GM23338 (cell line): ENCODE results near the gene ATP1B3. TPM values are rescaled to one million over a fixed set of nuclear protein-coding genes. Genes with fewer than 3 reads are reported as not detected.
A peak's percentile ranks its signal among the peaks of the same experiment; 100 is the strongest.

Experiments used
- ATAC-seq: fragments of 200-7000 bp; cut with Tn5 transposase; 3 replicates; pipeline ENCODE4 v1.9.1; 2020
- DNase-seq: peaks from one replicate; pipeline ENCODE4 v3.0.0-alpha.2; 2015; ENCODE audit warnings: low spot score
- H2AFZ ChIP-seq: fragments of 200-600 bp; sonication (generic); 2 replicates; pipeline ENCODE4 v1.8.0; 2016; ENCODE audit warnings: antibody characterized with exemption, mild to moderate bottlenecking, moderate library complexity
- H3F3A ChIP-seq: fragments of 200-600 bp; sonication (generic); replicated peaks from 2 replicates; pipeline ENCODE4 v1.8.0; 2017; ENCODE audit warnings: antibody characterized with exemption, mixed run types, low read depth
- H3K27ac ChIP-seq: fragments of 200-600 bp; sonication (generic); 2 replicates; pipeline ENCODE4 v1.6.1; 2016; ENCODE audit warnings: low read depth
- H3K27me3 ChIP-seq: fragments of 200-600 bp; sonication (generic); 2 replicates; pipeline ENCODE4 v1.8.0; 2016; ENCODE audit warnings: mild to moderate bottlenecking, mixed run types, moderate library complexity; ENCODE audit not compliant: insufficient read depth
- H3K36me3 ChIP-seq: fragments of 200-600 bp; sonication (generic); 2 replicates; pipeline ENCODE4 v1.8.0; 2016; ENCODE audit warnings: mild to moderate bottlenecking; ENCODE audit not compliant: insufficient read depth
- H3K4me1 ChIP-seq: fragments of 200-600 bp; sonication (generic); 2 replicates; pipeline ENCODE4 v1.8.0; 2016; ENCODE audit warnings: mild to moderate bottlenecking, moderate library complexity; ENCODE audit not compliant: insufficient read depth
- H3K4me2 ChIP-seq: fragments of 200-600 bp; sonication (generic); 2 replicates; pipeline ENCODE4 v1.7.1; 2017; ENCODE audit warnings: mixed run types
- H3K4me3 ChIP-seq: fragments of 200-600 bp; sonication (generic); 2 replicates; pipeline ENCODE4 v1.6.1; 2016; ENCODE audit warnings: mixed run types
- H3K79me2 ChIP-seq: fragments of 200-600 bp; sonication (generic); replicated peaks from 2 replicates; pipeline ENCODE4 v1.8.0; 2017; ENCODE audit warnings: mild to moderate bottlenecking; ENCODE audit not compliant: insufficient read depth
- H3K9me2 ChIP-seq: fragments of 200-600 bp; sonication (generic); 2 replicates; pipeline ENCODE4 v1.8.0; 2017; ENCODE audit not compliant: insufficient read depth
- H4K20me1 ChIP-seq: fragments of 200-600 bp; sonication (generic); replicated peaks from 2 replicates; pipeline ENCODE4 v1.8.0; 2017; ENCODE audit warnings: mild to moderate bottlenecking; ENCODE audit not compliant: insufficient read depth
- H3K27ac Mint-ChIP-seq: 2 replicates; pipeline ENCODE4 v1.8.0; 2020; ENCODE audit warnings: inconsistent platforms, mild to moderate bottlenecking, moderate library complexity, mixed read lengths
- H3K27me3 Mint-ChIP-seq: 3 replicates; pipeline ENCODE4 v1.8.0; 2022; ENCODE audit warnings: low read depth, mild to moderate bottlenecking, moderate library complexity, mixed read lengths, inconsistent platforms; ENCODE audit not compliant: insufficient read depth, poor library complexity
- H3K36me3 Mint-ChIP-seq: 3 replicates; pipeline ENCODE4 v1.8.0; 2021; ENCODE audit warnings: low read depth, mild to moderate bottlenecking, inconsistent platforms, moderate library complexity, mixed read lengths
- H3K4me1 Mint-ChIP-seq: 3 replicates; pipeline ENCODE4 v1.8.0; 2020; ENCODE audit warnings: mild to moderate bottlenecking, inconsistent platforms, mixed read lengths
- H3K4me3 Mint-ChIP-seq: 3 replicates; pipeline ENCODE4 v1.8.0; 2021; ENCODE audit warnings: moderate library complexity, mild to moderate bottlenecking, inconsistent platforms, mixed read lengths
- H3K9me3 Mint-ChIP-seq: 3 replicates; pipeline ENCODE4 v1.8.0; 2020; ENCODE audit warnings: moderate library complexity, mild to moderate bottlenecking, inconsistent platforms, mixed read lengths
- CREB1 ChIP-seq: fragments of 250-450 bp; sonication (Bioruptor Pico); IDR thresholded peaks from 2 replicates; pipeline ENCODE4 v1.5.0; 2020; ENCODE audit warnings: low read depth, mild to moderate bottlenecking, moderate library complexity
- EZH2 ChIP-seq: fragments of 200-600 bp; sonication (generic); IDR thresholded peaks from one replicate; pipeline ENCODE4 v1.8.0; 2017; ENCODE audit warnings: antibody characterized with exemption, mild to moderate bottlenecking, low read depth; ENCODE audit not compliant: unreplicated experiment
- JUNB ChIP-seq: IDR thresholded peaks from one replicate; pipeline ENCODE4 v1.6.1; 2016; ENCODE audit warnings: antibody characterized with exemption; ENCODE audit not compliant: unreplicated experiment
- NANOG ChIP-seq: IDR thresholded peaks from 2 replicates; pipeline ENCODE4 v1.6.1; 2016; ENCODE audit warnings: antibody characterized with exemption, borderline replicate concordance
- ZNF114 ChIP-seq: fragments of 250-450 bp; sonication (Bioruptor Pico); IDR thresholded peaks from 2 replicates; pipeline ENCODE4 v1.5.0; 2020; ENCODE audit warnings: mild to moderate bottlenecking, moderate library complexity
- polyA plus RNA-seq: library from polyadenylated mRNA; unstranded; fragments of >200 nt; fragmentation: Nextera tagmentation; extraction: Ambion mirVana; gene quantifications from 2 replicates; pipeline ENCODE4 v1.2.1, GENCODE V29; 2016
- total RNA-seq: library from RNA; depleted of rRNA; stranded (reverse); fragments of >200 nt; shearing (Covaris generic); gene quantifications from 2 replicates; pipeline ENCODE4 v1.2.3, GENCODE V29; 2014
- TF ChIP-seq, protein P1 (sequence below): fragments of 250-450 bp; sonication (Bioruptor Pico); IDR thresholded peaks from 2 replicates; pipeline ENCODE4 v1.5.0; 2020; ENCODE audit warnings: mild to moderate bottlenecking, moderate library complexity
- TF ChIP-seq, protein P2 (sequence below): IDR thresholded peaks from one replicate; pipeline ENCODE4 v1.6.1; 2018; ENCODE audit warnings: antibody characterized with exemption; ENCODE audit not compliant: unreplicated experiment

Gene ATP1B3
- total and polyA plus RNA-seq, 2 experiments from 2014 or later = 135 to 315 TPM

DNA sequence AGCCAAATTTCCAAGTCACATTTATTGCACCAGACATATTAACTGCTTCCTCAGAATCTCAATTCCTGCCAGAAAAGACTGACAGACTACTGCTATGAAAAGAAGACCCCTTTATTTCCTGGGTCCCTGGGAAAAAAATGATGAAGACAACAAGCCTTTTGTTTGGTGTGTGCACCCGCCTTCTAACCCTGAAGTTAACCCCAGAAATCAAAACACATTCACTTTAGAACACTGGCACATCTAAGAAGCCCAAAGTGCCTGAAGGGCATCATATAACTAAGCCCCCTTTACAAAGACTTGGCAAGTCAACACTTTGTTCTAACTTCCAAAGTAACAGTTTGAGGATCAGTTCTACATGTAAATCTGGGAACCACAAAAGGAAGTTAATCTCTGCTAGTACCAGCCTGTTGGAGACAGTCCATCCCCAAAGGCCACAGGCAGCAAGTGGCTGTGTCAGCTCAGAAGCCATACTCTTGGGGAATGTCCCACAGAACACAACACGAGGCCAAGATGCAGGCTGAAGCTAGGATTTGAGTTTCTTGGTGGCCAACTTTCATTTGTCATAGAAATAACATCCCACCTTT, 16.3 kb upstream of the ATP1B3 start:
- Histone ChIP-seq H3K9me2 (no peaks in the 10 kb centered on the region), H3K79me2 (no peaks in the 10 kb centered on the region), H3K36me3 (no peaks in the 10 kb centered on the region), H3K4me3 (no peak overlapping the region), H3F3A (no peaks in the 10 kb centered on the region), H3K27ac (no peak overlapping the region), H4K20me1 (no peaks in the 10 kb centered on the region), H3K4me1 (no peaks in the 10 kb centered on the region), H2AFZ (peak overlapping the region; percentile 83), H3K4me2 (no peak overlapping the region), H3K27me3 (no peaks in the 10 kb centered on the region)
- no peaks in the 10 kb centered on the region for H3K36me3 Mint-ChIP-seq
- H3K27me3 Mint-ChIP-seq = peaks cover 5% of the 10 kb centered on the region
- H3K9me3 Mint-ChIP-seq = no peaks in the 10 kb centered on the region
- TF ChIP-seq JUNB (no peak), NANOG (no peak), ZNF114 (CRISPR knock-in tag) (no peak)
- no peak overlapping the region for H3K4me3 Mint-ChIP-seq
- H3K4me1 Mint-ChIP-seq = peaks cover 4% of the 10 kb centered on the region
- no peak overlapping the region for H3K27ac Mint-ChIP-seq
- DNase-seq (no peak), ATAC-seq (no peak)

DNA sequence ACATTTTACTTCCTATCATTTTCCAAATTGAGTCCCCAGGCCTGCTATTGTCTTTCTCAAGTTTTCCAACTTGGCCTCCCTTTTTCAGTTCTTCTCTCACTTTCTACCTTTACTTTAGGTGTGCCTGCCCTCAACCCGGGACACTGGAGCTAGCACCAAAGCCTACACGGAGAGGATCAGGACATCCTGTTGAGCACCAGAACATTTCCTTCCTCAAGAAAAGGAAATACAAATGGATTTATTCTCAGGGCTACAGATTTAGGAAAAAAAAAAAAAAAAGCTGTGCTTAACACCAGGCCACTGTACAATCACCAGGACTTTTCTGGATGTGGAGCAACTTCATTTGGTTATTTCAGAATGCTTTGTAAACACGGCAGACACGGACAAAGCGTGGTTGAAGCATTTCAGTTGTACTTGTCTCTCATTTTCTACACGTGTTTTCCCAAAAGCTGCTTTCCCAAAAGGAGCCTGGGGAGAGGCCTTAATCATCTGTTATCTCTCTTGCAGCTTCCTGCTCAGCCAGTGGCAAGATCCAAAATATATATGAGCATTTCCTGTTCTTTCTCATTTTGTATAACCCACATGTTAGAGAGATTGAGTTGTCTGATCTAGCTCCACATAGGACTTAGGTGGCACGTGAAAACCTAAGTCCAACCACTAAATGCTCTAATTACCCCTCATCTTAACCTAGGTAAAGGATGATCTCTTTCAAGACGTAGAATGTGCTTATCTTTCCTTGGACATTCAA, 15.5 kb upstream of the ATP1B3 start:
- H3K4me2 ChIP-seq = no peak overlapping the region
- ATAC-seq = no peak
- H3K4me1 Mint-ChIP-seq = peaks cover 4% of the 10 kb centered on the region
- H3K4me1 ChIP-seq = no peaks in the 10 kb centered on the region
- no peak overlapping the region for H3K27ac ChIP-seq
- no peaks in the 10 kb centered on the region for H3K36me3 ChIP-seq
- H3K27me3 ChIP-seq = no peaks in the 10 kb centered on the region
- H3K79me2 ChIP-seq = no peaks in the 10 kb centered on the region
- TF ChIP-seq EZH2 (no peak), ZNF114 (CRISPR knock-in tag) (no peak), CREB1 (no peak)
- TF ChIP-seq, protein P1, sequence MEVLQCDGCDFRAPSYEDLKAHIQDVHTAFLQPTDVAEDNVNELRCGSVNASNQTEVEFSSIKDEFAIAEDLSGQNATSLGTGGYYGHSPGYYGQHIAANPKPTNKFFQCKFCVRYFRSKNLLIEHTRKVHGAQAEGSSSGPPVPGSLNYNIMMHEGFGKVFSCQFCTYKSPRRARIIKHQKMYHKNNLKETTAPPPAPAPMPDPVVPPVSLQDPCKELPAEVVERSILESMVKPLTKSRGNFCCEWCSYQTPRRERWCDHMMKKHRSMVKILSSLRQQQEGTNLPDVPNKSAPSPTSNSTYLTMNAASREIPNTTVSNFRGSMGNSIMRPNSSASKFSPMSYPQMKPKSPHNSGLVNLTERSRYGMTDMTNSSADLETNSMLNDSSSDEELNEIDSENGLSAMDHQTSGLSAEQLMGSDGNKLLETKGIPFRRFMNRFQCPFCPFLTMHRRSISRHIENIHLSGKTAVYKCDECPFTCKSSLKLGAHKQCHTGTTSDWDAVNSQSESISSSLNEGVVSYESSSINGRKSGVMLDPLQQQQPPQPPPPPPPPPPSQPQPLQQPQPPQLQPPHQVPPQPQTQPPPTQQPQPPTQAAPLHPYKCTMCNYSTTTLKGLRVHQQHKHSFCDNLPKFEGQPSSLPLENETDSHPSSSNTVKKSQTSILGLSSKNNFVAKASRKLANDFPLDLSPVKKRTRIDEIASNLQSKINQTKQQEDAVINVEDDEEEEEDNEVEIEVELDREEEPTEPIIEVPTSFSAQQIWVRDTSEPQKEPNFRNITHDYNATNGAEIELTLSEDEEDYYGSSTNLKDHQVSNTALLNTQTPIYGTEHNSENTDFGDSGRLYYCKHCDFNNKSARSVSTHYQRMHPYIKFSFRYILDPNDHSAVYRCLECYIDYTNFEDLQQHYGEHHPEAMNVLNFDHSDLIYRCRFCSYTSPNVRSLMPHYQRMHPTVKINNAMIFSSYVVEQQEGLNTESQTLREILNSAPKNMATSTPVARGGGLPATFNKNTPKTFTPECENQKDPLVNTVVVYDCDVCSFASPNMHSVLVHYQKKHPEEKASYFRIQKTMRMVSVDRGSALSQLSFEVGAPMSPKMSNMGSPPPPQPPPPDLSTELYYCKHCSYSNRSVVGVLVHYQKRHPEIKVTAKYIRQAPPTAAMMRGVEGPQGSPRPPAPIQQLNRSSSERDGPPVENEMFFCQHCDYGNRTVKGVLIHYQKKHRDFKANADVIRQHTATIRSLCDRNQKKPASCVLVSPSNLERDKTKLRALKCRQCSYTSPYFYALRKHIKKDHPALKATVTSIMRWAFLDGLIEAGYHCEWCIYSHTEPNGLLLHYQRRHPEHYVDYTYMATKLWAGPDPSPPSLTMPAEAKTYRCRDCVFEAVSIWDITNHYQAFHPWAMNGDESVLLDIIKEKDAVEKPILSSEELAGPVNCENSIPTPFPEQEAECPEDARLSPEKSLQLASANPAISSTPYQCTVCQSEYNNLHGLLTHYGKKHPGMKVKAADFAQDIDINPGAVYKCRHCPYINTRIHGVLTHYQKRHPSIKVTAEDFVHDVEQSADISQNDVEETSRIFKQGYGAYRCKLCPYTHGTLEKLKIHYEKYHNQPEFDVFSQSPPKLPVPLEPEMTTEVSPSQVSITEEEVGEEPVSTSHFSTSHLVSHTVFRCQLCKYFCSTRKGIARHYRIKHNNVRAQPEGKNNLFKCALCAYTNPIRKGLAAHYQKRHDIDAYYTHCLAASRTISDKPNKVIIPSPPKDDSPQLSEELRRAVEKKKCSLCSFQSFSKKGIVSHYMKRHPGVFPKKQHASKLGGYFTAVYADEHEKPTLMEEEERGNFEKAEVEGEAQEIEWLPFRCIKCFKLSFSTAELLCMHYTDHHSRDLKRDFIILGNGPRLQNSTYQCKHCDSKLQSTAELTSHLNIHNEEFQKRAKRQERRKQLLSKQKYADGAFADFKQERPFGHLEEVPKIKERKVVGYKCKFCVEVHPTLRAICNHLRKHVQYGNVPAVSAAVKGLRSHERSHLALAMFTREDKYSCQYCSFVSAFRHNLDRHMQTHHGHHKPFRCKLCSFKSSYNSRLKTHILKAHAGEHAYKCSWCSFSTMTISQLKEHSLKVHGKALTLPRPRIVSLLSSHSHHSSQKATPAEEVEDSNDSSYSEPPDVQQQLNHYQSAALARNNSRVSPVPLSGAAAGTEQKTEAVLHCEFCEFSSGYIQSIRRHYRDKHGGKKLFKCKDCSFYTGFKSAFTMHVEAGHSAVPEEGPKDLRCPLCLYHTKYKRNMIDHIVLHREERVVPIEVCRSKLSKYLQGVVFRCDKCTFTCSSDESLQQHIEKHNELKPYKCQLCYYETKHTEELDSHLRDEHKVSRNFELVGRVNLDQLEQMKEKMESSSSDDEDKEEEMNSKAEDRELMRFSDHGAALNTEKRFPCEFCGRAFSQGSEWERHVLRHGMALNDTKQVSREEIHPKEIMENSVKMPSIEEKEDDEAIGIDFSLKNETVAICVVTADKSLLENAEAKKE = no peak
- TF ChIP-seq, protein P2, sequence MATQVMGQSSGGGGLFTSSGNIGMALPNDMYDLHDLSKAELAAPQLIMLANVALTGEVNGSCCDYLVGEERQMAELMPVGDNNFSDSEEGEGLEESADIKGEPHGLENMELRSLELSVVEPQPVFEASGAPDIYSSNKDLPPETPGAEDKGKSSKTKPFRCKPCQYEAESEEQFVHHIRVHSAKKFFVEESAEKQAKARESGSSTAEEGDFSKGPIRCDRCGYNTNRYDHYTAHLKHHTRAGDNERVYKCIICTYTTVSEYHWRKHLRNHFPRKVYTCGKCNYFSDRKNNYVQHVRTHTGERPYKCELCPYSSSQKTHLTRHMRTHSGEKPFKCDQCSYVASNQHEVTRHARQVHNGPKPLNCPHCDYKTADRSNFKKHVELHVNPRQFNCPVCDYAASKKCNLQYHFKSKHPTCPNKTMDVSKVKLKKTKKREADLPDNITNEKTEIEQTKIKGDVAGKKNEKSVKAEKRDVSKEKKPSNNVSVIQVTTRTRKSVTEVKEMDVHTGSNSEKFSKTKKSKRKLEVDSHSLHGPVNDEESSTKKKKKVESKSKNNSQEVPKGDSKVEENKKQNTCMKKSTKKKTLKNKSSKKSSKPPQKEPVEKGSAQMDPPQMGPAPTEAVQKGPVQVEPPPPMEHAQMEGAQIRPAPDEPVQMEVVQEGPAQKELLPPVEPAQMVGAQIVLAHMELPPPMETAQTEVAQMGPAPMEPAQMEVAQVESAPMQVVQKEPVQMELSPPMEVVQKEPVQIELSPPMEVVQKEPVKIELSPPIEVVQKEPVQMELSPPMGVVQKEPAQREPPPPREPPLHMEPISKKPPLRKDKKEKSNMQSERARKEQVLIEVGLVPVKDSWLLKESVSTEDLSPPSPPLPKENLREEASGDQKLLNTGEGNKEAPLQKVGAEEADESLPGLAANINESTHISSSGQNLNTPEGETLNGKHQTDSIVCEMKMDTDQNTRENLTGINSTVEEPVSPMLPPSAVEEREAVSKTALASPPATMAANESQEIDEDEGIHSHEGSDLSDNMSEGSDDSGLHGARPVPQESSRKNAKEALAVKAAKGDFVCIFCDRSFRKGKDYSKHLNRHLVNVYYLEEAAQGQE = no peak
- no peaks in the 10 kb centered on the region for H4K20me1 ChIP-seq
- peak overlapping the region; percentile 83 for H2AFZ ChIP-seq
- H3K4me3 Mint-ChIP-seq = no peak overlapping the region
- H3K36me3 Mint-ChIP-seq = no peaks in the 10 kb centered on the region
- H3K4me3 ChIP-seq = no peak overlapping the region
- no peak overlapping the region for H3K27ac Mint-ChIP-seq
- peaks cover 5% of the 10 kb centered on the region for H3K27me3 Mint-ChIP-seq
- no peak for DNase-seq
- H3K9me2 ChIP-seq = no peaks in the 10 kb centered on the region
- H3F3A ChIP-seq = no peaks in the 10 kb centered on the region
- no peaks in the 10 kb centered on the region for H3K9me3 Mint-ChIP-seq
